ENCODE results near the gene TRAF7. TPM values are rescaled to one million over a fixed set of nuclear protein-coding genes. Genes with fewer than 3 reads are reported as not detected.
"Not testable (repeated sequence)": the region's sequence is repeated elsewhere in the genome, so short reads cannot be mapped to it uniquely, and the experiment has no call there.

TRAF7 gene
- total RNA-seq, 1 experiment from 2014 or later, result 160 TPM

- H2AFZ ChIP-seq (ENCODE audit: low read depth, low read length, poor library complexity, severe bottlenecking); POLR2A ChIA-PET; H3K9ac ChIP-seq (ENCODE audit: low read length); ATAC-seq; H3K27ac ChIP-seq (ENCODE audit: low read depth, low read length); H3K36me3 ChIP-seq (ENCODE audit: control insufficient read depth in 1 of 2, insufficient read depth in 2 of 2, low read length in 2 of 2); DNase-seq (ENCODE audit: low read depth, low spot score); H3K9me2 ChIP-seq (ENCODE audit: insufficient read depth); RAD21 ChIA-PET (ENCODE audit: low non-redundant PET in 1 of 2, low total read pairs in 2 of 2, uncharacterized antibody in 2 of 2, unreplicated experiment in 2 of 2); BruUV-seq (replicated peaks); H3K4me3 ChIP-seq (replicated peaks in 1 of 2; ENCODE audit: low read depth in 1 of 2, low read length in 2 of 2); H3K79me2 ChIP-seq (ENCODE audit: insufficient read depth, low read length); H4K20me1 ChIP-seq (ENCODE audit: insufficient read depth); CTCF ChIA-PET; intact Hi-C loops (cut with micrococcal nuclease); H3K27me3 ChIP-seq (ENCODE audit: insufficient read depth, low read length); H3K9me3 ChIP-seq (ENCODE audit: control insufficient read depth in 1 of 2, insufficient read depth in 1 of 2, low read depth in 1 of 2, low read length in 2 of 2); H3K4me2 ChIP-seq (ENCODE audit: low read length): not testable (repeated sequence)
- peaks cover 11 to 29% of the 10 kb centered on the region in 2 experiments for H3K4me1 ChIP-seq (ENCODE audit: control insufficient read depth in 1 of 2, insufficient read depth in 2 of 2, low read length in 2 of 2)
These were observed 21.8 kb upstream of the TRAF7 start for GRCh38 chr16:2133797-2134196.

GRCh38 chr16:2135071-2135470 lies 20.5 kb upstream of the TRAF7 start:
- Histone ChIP-seq H3K27ac (ENCODE audit: low read depth, low read length) (peak overlapping the region; percentile 60; the same call in 1 of the 2 replicates), H3K4me2 (ENCODE audit: low read length) (peak overlapping the region; percentile 65), H3K4me1 (ENCODE audit: control insufficient read depth in 1 of 2, insufficient read depth in 2 of 2, low read length in 2 of 2) (peaks cover 4 to 17% of the 10 kb centered on the region in 2 experiments; a peak in 3 of 4 replicates), H3K9ac (ENCODE audit: low read length) (peak overlapping the region; percentile 55), H3K4me3 (replicated peaks in 1 of 2; ENCODE audit: low read depth in 1 of 2, low read length in 2 of 2) (peak overlapping the region; percentile 50 to 56)
- H3K9me3 ChIP-seq (ENCODE audit: control insufficient read depth in 1 of 2, insufficient read depth in 1 of 2, low read depth in 1 of 2, low read length in 2 of 2); H3K27me3 ChIP-seq (ENCODE audit: insufficient read depth, low read length); POLR2A ChIA-PET; ATAC-seq; RAD21 ChIA-PET (ENCODE audit: low non-redundant PET in 1 of 2, low total read pairs in 2 of 2, uncharacterized antibody in 2 of 2, unreplicated experiment in 2 of 2); H3K9me2 ChIP-seq (ENCODE audit: insufficient read depth); DNase-seq (ENCODE audit: low read depth, low spot score); CTCF ChIA-PET; H3K79me2 ChIP-seq (ENCODE audit: insufficient read depth, low read length); H2AFZ ChIP-seq (ENCODE audit: low read depth, low read length, poor library complexity, severe bottlenecking); intact Hi-C loops (cut with micrococcal nuclease); BruUV-seq (replicated peaks); H3K36me3 ChIP-seq (ENCODE audit: control insufficient read depth in 1 of 2, insufficient read depth in 2 of 2, low read length in 2 of 2); H4K20me1 ChIP-seq (ENCODE audit: insufficient read depth): not testable (repeated sequence)

- H2AFZ ChIP-seq (ENCODE audit: low read depth, low read length, poor library complexity, severe bottlenecking); intact Hi-C loops (cut with micrococcal nuclease); BruUV-seq (replicated peaks); H3K27me3 ChIP-seq (ENCODE audit: insufficient read depth, low read length); H3K79me2 ChIP-seq (ENCODE audit: insufficient read depth, low read length); H4K20me1 ChIP-seq (ENCODE audit: insufficient read depth); CTCF ChIA-PET; H3K9me3 ChIP-seq (ENCODE audit: control insufficient read depth in 1 of 2, insufficient read depth in 1 of 2, low read depth in 1 of 2, low read length in 2 of 2); H3K9me2 ChIP-seq (ENCODE audit: insufficient read depth); H3K36me3 ChIP-seq (ENCODE audit: control insufficient read depth in 1 of 2, insufficient read depth in 2 of 2, low read length in 2 of 2): not testable (repeated sequence)
- Histone ChIP-seq H3K4me1 (ENCODE audit: control insufficient read depth in 1 of 2, insufficient read depth in 2 of 2, low read length in 2 of 2) (peaks cover 4 to 20% of the 10 kb centered on the region in 2 experiments), H3K4me3 (replicated peaks in 1 of 2; ENCODE audit: low read depth in 1 of 2, low read length in 2 of 2) (peak within 1 kb of the TSS; percentile 50 to 58), H3K4me2 (ENCODE audit: low read length) (peak within 1 kb of the TSS; percentile 74), H3K9ac (ENCODE audit: low read length) (peak within 1 kb of the TSS; percentile 60), H3K27ac (ENCODE audit: low read depth, low read length) (peak within 1 kb of the TSS; percentile 60)
- DNase-seq (ENCODE audit: low read depth, low spot score) (peak; percentile 87), ATAC-seq (peak; percentile 84)
- ChIA-PET POLR2A (interaction anchor here (0.6 to 2.5 kb wide), 4 partner anchors 16 to 171 kb away, joined by 4 to 19 read pairs (median 6); partner anchors contain the start of genes RPS2 and TRAF7), RAD21 (ENCODE audit: low non-redundant PET in 1 of 2, low total read pairs in 2 of 2, uncharacterized antibody in 2 of 2, unreplicated experiment in 2 of 2) (interaction anchor here in 1 of 2 experiments (0.8 kb wide), 1 partner anchor 113 kb away, joined by 5 read pairs; no protein-coding TSS in a partner anchor)
- TF ChIP-seq POLR2AphosphoS5 (IDR thresholded peaks at IDR 0.05; ENCODE audit: low read depth, low read length) (peak; percentile 50), MAX (IDR thresholded peaks at IDR 0.05) (peak; percentile 34), EGR1 (IDR thresholded peaks at IDR 0.05; ENCODE audit: low read depth) (peak; percentile 98), SP1 (IDR thresholded peaks at IDR 0.05; ENCODE audit: low read depth) (peak; percentile 39; the same call in 1 of the 2 replicates)
These were observed 19.7 kb upstream of the TRAF7 start, which contains the start of gene PKD1 for GRCh38 chr16:2135770-2136490. Gene PKD1 (minus strand): TSS chr16:2135898. CDS start chr16:2135689, 209 bp downstream.
